HG02759 (cell line): ENCODE measurements around the gene CNBD2.
"Not testable (repeated sequence)": the region's sequence is repeated elsewhere in the genome, so short reads cannot be mapped to it uniquely, and the experiment has no call there.

Experiments used
- ATAC-seq: cut with Tn5 transposase; IDR thresholded peaks from one replicate; pipeline ENCODE4 v1.9.1; 2021; ENCODE audit warnings: mild to moderate bottlenecking, moderate library complexity; ENCODE audit not compliant: unreplicated experiment

Gene CNBD2

DNA sequence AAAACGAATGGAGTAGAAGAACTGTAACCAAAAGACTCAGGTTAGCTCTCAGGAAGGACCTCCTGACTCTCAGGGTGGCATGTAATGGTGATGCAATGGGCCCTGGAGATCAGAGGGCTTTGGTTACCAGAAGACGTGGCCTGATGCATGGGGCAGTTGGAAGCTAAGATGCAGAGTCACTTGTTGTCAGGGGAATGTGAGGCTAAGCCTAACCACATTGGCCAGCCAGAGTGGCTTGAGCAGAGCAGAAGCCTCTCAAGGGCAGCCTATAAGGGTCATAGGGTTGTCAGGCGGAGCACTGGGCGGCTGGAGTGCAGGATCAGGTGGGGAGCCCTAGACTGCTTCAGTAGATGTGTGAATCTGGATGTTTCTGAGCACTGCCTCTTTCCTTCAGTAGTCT lies 5.9 kb downstream of the CNBD2 start:
- ATAC-seq = no peak

DNA sequence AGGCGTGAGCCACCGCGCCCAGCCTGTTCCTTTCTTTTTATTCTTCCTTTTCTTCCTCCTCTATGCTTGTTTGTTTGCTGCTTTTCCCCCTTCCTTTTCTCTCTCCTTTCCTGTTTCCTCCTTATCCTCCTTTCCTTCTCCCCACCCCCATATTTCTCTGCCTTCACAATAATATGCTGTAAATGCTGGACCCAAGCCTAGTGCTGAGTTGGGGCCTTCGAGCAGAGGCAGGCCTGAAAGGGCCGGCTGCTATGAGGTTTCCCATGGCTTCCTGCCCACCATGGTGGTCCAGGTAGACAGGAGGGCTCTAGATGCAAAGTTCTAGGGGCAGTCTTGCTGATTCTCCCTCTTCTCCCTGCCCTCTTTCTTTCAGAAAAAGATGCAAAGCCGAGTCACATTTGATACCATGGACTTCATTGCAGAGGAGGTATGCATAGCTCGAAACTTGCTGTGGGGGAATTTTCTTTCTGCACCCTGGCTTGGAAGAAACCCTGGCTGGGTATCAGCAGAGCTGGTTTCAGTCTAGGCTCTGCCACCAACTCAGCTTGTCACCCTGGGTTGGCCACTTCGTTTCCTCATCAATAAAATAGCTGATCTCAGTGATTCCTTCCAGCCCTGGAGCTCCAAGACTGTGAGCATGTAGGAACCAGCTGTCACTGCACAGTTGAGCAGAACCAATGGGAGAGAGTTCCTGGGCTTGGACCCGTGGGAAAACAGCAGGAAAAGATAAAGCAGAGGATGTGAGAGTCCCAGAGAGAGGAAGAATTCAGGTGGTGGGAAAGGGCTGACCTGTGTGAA lies 7.4 kb downstream of the CNBD2 start:
- no peak for ATAC-seq

DNA sequence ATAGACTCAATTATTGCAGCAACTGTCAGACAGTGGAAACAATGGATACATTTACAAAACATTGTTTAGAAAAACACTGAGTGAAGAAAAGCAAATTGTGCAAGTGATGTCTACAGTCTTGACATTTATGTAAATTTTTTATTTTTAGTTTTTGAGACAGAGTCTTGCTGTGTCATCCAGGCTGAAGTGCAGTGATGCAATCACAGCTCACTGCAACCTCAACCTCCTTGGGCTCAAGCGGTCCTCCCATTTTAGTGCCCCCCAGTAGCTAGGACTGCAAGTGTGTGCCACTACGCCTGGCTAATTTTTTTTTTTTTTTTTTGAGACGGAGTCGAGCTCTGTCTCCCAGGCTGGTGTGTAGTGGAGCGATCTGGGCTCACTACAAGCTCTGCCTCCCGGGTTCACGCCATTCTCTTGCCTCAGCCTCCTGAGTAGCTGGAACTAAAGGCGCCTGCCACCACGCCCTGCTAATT lies 9.7 kb downstream of the CNBD2 start:
- ATAC-seq = no peak

DNA sequence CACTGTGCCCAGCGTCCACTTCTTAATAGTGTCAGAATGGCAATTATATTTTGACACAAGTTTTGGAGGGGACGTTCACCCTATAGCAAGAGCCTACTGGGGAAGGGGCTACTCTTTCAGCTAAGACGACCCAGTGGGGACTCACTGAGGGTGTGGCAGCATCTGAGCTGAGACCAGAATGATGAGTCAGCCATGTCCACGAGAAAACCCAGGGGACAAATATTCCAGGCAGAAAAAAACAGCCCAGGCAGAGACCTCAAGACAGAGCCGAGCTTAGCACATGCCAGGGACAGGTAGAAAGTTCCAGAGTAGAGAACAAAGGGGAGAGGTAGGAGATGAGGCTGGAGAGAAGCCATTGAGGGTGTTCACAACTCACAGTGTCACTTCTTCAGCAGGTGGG lies 11.2 kb downstream of the CNBD2 start:
- no peak for ATAC-seq

DNA sequence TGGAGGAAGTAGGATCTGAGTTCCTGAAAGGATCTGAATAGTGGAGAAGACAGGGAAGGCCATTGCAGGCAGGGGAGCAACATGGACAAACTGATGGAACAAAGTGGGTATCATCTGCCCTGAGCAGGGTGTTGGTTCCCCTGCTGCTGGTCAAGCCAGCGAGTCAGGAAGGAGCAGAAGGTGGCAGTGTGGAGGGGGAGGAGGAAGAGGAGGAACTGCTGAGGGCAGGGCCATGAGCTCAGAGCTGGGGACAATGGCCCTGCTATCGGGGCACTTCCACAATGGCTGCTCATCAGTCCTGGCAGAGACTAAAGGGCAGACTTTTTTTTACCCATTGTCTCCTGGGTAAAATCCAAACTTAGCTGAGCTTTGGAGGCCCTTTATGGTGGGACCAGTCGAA lies 13.6 kb downstream of the CNBD2 start:
- ATAC-seq = no peak

DNA sequence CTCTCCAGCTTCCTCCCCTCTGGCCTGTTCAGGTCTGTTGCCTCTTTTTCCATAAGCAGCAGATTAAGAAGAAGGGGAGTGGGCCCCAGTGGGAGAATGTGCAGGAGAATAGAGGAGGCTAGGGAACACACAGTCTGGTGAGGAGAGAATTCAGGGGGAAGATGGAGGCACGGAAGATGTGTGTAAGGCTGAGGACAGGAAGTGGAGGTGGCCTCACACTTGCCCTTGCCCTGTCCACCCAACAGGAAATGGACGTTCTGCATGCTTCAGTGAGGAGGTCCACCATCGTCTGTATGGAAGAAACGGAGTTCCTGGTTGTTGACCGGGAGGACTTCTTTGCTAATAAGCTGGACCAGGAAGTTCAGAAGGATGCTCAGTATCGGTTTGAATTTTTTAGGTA lies 16.0 kb downstream of the CNBD2 start:
- ATAC-seq = no peak

DNA sequence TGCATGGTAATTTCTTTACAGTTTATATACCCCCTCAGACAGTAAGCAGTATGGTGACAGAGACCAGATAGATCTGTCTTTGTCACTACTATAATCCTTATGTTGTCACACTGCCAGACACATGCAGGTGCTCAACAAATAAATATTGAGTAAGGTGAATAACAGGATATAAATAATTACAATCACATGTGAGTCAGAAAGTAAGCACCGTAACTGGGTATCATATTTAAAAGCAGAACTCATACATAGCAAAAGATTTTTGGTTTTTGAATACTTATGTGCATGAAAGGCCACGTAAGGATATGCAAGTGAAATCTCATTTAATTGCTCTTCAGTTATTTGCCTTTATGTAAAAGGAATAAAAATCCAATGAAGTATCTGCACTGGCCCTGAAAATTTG lies 17.4 kb downstream of the CNBD2 start:
- no peak for ATAC-seq

DNA sequence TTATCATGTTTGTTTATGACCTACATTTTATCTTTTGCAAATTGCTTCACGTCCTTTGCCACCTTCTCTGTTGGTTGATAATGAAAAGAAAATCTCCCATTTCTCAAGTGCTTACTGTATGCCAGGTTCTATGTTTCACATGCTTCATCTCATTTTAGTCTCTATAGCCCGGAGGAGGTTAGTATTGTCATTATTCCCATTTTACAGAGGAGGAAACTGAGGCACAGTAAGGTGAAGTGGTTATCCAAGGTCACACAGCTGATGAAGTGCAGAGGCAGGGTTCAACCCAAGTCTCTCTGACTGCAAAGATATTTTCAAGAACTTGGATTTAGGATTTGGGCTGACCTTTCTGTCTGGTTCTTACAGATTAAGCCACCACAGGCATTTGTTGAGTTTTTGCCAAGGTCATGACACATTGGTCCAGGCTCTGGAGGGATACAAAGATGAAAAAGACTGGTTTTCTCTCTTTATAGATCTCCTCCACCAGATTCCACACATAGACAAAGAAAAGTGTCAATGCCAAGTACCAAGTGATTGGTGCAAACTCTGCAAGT lies 20.6 kb downstream of the CNBD2 start:
- ATAC-seq = no peak

DNA sequence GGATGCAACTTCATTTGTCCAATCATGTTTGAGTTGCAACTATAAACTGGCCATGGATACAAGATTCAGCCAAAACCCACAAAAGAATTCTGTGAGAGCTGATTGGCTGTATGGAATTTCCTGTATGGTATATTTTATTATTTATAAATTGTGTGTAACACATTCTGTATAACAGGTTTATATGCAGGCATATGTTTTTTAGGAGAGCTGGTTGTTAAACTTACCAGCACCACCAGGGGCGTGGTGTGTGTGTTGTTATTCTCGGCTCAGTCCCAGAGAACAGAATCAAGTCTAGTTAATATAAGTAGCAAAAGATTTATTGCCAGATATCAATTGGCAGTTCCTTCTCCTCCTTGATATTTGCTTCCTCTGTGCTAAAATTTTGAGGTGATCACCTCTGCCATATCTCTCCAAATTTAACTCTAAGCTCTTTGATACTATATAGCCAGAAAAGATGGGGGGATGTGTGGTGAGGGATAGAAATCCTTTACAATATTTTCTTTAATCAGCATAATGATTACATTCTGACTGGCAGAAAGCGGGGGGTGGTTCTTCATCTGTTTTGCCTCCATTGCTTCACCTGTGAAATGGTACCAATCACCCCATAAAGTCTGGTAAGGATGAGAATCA lies 22.9 kb downstream of the CNBD2 start:
- no peak for ATAC-seq

DNA sequence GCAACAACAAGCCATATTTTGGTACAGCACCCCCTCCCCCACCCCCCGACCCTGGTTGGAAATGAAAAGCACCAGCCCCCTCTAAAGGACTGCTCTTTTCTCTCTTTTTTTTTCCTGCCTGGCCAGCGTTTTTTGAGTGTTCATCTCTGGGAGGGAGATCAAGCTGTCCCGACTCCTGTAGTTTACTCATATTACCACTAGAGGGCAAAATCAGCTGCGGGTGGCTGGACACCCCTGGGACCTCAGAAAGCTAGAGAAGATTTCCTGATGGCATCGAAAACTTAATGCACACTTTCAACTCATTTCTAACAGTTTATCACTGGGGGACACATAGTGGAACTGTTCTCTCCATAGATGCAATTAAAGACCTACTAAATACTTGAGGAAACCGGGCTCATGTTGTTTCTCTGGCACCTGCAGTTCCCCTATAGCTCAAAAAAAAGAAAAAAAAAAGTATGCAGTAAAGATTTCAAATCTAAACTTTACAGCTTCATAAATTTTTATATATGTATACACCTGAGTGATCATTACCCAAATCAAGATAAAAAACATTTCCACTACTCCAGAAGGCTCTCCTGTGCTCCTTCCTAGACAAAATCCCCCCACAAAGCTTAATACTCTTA lies 24.4 kb downstream of the CNBD2 start:
- no peak for ATAC-seq

DNA sequence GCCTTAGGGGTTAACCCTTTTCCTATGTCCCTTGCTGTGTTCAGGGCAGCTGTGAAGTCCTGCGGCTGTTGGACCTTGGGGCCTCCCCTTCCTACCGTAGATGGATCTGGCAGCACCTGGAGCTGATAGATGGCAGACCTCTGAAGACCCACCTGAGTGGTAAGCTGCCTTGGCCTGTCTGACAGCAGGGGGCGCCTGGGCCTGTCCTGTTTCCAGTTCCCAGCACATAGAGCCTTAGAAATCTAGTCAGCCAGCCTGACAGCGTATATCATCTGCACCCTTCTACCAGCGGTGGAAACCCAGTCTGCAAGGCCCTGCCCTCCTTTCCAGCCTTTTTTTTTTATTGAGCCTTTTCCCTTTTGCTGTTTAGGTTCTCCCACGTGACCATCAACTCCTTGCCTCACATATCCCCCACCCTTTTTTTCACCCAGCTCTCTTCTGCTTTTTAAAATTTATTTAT lies 26.6 kb downstream of the CNBD2 start:
- ATAC-seq = no peak

DNA sequence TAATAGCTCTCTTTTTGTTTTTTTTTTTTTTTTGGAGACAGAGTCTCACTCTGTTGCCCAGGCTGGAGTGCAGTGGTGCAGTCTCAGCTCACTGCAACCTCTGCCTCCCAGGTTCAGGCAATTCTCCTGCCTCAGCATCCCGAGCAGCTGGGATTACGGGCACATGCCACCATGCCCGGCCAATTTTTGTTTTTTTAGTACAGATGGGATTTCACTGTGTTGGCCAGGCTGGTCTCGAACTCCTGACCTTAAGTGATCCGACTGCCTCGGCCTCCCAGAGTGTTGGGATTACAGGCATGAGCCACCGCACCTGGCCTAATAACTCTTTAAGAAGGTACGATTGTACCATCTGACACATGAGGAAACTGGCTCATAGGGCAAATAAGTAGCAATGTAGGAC lies 28.1 kb downstream of the CNBD2 start:
- ATAC-seq = not testable (repeated sequence)

DNA sequence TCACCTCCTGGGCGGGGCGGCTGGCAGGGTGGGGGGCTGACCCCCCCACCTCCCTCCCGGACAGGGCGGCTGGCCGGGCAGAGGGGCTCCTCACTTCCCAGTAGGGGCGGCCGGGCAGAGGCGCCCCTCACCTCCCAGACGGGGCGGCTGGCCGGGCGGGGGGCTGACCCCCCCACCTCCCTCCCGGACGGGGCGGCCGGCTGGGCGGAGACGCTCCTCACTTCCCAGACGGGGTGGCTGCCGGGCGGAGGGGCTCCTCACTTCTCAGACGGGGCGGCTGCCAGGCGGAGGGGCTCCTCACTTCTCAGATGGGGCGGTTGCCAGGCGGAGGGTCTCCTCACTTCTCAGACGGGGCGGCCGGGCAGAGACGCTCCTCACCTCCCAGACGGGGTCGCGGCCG lies 32.9 kb downstream of the CNBD2 start:
- not testable (repeated sequence) for ATAC-seq

DNA sequence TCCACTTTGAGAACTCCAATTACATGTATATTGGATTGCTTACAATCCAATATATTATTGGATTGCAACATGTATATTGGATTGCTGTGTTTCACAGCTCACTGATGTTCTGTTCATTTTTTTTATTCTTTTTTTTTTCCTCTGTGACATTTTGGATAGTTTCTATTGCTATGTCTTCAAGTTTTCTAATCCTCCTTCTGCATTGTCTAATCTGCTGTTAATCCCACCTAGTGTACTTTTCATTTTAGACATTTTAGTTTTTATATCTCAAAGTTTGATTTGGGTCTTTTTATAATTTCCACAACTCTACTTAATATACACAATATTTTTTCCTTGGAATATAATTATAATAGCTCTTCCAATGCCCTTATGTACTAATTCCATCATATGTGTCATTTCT lies 34.5 kb downstream of the CNBD2 start:
- no peak for ATAC-seq

DNA sequence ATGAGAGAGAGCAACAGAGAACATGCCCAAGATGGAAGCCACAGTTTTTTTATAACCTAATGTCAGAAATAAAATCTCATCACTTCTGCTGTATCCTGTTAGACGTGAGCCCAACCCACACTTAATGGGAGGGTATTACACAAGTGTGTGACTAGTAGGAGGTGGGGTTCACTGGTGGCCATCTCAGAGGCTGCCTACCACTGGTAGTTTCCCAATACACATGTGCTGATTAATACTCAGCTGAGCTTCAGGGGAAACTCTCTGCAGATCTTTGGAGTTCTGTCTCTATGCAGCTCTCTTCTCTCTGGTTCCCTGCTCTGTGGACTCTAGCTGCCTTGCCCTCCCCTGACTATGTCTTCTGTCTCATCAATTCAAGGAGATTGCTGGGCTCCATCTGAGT lies 35.7 kb downstream of the CNBD2 start:
- ATAC-seq = no peak

DNA sequence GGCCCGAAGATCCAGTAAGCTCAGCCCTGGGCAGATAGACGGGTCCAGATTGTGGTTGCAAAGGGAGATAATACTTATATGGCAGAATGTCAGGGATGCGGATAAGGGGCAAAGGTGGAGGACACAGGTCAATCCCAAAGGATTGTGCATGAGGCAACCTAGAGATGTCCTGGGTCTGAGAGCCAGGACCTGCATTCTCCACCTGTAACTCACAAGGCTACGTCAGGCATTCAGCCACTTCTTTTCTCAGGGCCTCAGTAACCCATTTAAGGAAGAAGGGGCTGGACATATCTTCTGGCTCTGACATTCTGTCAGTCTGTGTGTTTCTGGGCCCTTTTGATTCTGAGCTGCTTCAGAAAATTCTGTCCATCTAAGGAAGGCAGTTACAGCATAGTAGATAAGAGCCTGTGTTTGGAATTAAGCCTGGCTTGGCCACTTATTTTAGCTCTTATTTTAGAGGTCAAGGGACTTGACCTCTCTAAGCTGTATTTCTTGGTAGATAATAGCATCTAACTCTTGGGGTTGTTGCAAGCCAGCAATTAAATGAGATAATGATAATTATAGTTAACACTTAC lies 40.2 kb downstream of the CNBD2 start:
- no peak for ATAC-seq

DNA sequence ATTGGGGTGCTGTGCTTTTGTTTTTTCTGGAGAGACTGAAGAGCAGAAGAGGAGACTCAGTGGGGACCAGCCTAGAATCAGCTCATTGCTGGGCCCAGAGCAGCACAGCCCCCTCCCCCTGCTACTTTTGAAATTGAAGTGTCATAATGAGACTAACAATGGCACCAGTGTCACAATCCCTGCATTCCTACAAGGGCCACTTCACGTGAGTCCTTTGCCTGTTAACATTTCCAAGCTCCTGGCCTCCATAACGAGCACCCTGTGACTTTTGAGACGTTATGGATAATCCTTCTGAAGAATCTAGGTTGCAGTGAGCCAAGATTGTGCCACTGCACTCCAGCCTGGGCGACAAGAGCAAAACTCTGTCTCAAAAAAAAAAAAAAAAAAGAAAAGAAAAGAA lies 41.7 kb downstream of the CNBD2 start:
- no peak for ATAC-seq

DNA sequence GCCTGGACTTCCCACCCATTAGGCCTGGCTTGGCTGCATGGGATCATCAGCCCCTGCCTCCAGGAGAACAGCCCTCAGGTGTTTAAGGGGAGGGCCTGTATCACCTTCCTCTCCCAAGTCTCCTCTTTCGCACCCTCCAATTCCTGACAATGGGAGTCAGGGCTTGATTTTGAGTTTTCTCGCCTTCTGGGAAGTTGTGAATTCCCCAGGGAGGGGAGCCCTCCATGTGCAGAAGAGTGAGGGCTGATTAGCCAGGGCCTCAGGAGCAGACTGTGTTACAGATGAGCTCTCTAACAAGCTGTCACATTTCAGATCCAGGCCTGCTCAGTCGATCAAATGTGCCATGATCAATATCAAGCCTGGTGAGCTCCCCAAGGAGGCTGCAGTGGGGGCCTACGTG lies 42.4 kb downstream of the CNBD2 start:
- no peak for ATAC-seq

DNA sequence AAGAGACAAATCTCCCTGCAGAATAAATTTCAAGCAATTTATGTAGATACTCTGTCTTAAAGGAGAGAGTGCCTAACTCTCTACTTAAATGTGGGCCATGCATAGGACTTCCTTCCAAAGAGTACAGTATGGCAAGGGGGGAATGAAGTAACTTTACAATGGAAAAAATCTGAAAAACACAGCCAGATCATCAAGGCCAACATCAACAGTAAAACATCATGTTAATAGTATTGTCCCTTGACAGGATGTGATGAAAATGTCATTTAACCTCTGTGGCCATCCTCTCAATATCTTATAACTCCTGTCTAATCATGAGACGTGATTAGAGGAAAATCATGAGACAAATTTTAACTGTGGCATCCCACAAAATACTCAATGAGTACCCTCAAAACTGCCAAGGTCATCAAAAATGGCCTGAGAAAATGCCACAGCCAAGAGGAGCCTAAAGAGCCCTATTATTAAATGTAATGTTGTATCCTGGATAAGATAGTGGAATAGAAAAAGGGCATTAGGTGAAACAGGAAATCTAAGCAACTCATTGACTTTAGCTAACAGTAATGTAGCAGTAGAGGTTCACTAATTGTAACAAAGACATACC lies 47.5 kb downstream of the CNBD2 start:
- ATAC-seq = no peak

DNA sequence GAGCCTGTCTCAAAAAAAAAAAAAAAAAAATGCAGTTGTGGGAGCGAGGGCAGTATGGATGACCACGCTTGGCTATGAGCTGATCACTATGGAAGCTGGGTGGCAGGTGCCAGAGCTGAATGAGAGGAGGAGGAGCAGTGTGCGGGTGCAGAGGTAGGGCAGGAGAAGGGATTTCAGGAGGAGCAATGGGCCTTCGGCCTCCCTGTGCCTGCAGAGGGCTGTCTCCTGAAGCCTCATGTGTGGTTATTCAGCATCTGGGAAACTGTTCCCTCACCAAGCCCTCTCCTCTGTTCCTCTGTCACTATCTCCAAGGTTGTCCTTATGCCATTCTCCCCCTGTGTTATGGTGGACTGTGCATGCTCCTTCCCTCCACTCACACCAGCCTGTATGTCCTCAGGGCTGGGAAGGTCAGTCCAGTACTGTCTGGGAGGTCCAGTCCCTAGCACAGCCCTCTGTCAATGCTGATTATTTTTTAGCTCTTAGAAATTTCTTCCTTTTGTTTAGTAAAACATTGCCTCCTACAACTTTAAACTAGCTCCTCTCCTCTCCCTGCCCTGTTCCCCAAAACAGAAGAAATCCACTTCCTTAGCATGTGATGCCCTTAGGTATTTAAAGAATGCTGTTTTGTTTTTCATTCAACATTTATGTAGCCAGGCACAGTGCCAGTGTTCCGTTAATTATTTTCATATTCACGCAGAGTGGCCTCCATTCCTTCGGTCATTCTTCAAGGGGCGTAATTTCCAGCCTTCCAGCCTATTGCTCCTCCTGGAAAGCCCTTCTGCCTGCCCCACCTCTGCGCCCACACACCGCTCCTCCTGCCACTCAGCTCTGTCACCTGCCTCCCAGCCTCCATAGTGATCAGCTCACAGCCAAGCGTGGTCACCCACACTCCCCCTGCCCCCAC lies 48.9 kb downstream of the CNBD2 start:
- ATAC-seq = no peak
